Measurements from ENCODE around the gene B4GALT5.

B4GALT5 gene

GRCh38 chr20:49584418-49585382 lies 129.0 kb downstream of the B4GALT5 start:
- H3K27ac ChIP-seq = no peak overlapping the region; the same call in 1 of the 2 replicates
- DNase-seq (ENCODE audit: low spot score) = no peak
- TF ChIP-seq CTCF (conservative IDR thresholded peaks at IDR 0.05; ENCODE audit: low read depth) = no peak
- POLR2A ChIA-PET (ENCODE audit: low non-redundant PET) = no interaction called here
- CTCF ChIA-PET = interaction anchor here (1.3 to 2.1 kb wide), 2 partner anchors 24 to 26 kb away, joined by 4 to 8 read pairs; no protein-coding TSS in a partner anchor

GRCh38 chr20:49583669-49584417 lies 129.8 kb downstream of the B4GALT5 start:
- ChIA-PET CTCF (interaction anchor here (0.6 to 2.1 kb wide), 5 partner anchors 15 to 271 kb away, joined by 3 to 8 read pairs (median 5); no protein-coding TSS in a partner anchor), POLR2A (ENCODE audit: low non-redundant PET) (interaction anchor here (0.8 kb wide), 1 partner anchor 92 kb away, joined by 3 read pairs; no protein-coding TSS in a partner anchor)
- DNase-seq (ENCODE audit: low spot score) = peak; percentile 64
- no peak for TF ChIP-seq CTCF (conservative IDR thresholded peaks at IDR 0.05; ENCODE audit: low read depth)
- H3K27ac ChIP-seq = peak overlapping the region; percentile 55

GRCh38 chr20:49583343-49583668 lies 130.4 kb downstream of the B4GALT5 start:
- POLR2A ChIA-PET (ENCODE audit: low non-redundant PET) = interaction anchor here (0.8 kb wide), 1 partner anchor 93 kb away, joined by 3 read pairs; no protein-coding TSS in a partner anchor
- CTCF ChIA-PET = interaction anchor here (0.6 to 2.1 kb wide), 5 partner anchors 14 to 271 kb away, joined by 3 to 8 read pairs (median 5); no protein-coding TSS in a partner anchor
- TF ChIP-seq CTCF (conservative IDR thresholded peaks at IDR 0.05; ENCODE audit: low read depth) = no peak
- H3K27ac ChIP-seq = peak overlapping the region; percentile 55; the same call in 1 of the 2 replicates
- no peak for DNase-seq (ENCODE audit: low spot score)

Data from RWPE1 (cell line).